Activated CD4-positive, CD25-positive, alpha-beta regulatory T cell (primary cell): ENCODE data around the gene LRRC63.
"Not testable (repeated sequence)": the region's sequence is repeated elsewhere in the genome, so short reads cannot be mapped to it uniquely, and the experiment has no call there.

Experiments used
- DNase-seq, 4 experiments: peaks; one replicate each; lab custom pipeline; 2025; lab: John Stamatoyannopoulos, UW

LRRC63 gene

DNA sequence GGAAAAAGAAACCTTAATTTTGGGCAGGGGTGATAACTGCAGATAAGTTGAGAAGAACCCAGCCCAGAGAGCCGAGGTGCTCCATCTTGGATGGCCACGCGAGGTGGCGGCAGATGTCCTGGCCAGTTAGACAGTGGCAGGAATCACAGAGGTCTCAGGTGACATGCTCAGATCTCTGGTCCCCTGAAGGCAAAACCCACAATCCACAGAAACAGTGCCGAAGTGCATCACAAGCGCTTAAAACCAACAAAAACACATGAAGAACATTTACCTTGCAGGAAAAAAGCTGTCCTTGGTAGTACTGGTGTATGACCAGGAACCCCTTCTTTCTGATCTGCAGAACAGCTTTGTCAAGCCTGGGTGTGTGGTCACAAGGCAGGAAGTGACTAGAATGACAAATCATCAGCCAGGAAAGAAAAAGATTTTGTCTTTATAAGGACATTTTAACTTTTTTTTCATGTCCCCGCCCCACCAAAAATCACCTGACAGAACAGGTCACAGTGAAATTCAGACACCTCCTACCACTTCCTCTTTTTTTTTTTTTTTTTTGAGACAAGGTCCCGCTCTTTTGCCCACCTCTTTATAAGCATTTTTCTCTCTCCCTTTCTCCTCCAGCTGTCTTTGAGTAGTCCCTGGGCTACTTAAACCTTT is 29.8 kb upstream of the LRRC63 start, which contains the start of gene LCP1:
Gene LCP1 (minus strand): TSS at position 338 of the 651 bp plus-strand sequence. CDS start 22,515 bp downstream, outside the sequence.
- peak; percentile 25 to 58 (median 49) for DNase-seq

DNA sequence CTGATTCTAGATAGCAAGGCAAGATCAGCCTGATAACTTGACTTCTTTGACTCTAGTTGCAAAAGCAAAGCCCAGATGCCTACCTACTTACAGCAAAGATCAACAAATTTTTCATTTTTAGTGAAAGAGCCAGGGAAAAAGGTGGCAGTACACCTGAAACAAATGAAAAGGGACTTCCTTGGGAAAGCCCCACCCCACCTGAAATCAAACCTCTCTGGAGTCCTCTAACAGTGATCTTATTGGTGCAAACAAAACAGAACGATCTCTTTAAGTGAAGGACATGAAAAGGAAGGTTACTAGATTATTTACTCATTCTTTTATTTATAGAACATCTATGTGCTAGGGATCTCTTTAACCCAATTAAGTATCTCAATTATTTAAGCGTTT is 29.2 kb upstream of the LRRC63 start:
- no peak for DNase-seq

DNA sequence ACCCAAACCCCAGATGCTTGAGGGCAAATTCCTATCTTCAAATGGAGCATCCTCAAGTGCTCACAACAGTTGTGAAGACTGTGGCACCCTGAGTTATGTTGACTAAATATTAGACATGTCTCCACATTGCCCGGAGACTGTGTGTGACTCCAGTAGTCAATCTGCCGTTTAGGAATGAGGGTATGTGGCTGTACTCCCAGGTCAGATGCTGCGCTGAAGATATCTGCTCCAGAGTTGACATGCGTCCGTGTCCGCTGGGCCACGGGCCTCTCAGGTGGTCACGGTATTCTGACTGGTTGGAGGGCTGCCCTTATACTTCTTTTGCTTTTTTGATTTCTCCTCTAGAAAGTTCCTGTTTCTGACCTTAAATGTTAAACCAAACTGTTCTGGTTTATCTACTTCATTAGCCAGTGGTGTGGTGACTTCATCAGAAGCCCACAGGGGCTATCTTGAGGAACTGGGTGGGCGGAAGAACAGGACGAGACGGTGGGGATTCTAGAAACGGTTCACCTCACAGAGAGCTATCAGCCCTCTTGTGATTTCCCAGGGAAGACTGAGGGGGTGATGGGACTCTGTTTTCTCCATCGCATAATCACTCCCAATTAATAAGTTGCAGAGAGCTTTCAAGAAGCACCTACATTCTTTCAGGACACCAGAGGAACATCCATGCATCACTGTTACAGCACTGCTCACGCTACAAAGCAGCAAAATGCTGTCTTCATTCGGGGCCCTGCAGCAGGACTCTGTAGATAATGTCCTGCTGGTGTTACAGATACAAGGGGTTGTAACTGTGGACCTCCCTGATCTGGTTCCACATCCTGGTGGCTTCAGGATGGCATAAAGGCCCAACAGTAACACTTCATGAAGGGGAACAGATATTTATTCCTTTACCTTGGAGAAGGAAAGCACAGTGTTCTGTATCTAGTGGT is 28.4 kb upstream of the LRRC63 start:
- DNase-seq, result no peak

DNA sequence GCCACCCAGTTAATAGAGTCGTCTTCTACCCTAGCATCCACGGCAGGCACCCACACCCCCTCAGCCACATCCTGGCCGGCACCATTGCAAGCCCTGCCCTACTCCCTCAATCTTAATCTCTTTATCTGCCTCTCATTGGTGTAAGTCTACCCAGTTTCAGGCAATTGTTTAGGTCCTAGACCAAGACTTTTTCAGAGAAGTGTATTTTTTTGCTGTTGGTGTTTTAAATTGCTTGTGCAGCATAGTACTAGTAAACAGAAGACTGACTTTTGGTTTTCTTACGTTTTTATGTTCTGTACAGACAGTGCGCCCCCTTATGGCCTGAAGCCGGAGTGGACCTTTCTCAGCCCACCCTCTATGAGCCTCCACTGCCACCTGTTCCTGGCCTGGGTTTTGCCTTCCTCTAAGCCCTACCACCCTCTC is 27.4 kb upstream of the LRRC63 start:
- peak; percentile 47 to 63 (median 54) for DNase-seq

DNA sequence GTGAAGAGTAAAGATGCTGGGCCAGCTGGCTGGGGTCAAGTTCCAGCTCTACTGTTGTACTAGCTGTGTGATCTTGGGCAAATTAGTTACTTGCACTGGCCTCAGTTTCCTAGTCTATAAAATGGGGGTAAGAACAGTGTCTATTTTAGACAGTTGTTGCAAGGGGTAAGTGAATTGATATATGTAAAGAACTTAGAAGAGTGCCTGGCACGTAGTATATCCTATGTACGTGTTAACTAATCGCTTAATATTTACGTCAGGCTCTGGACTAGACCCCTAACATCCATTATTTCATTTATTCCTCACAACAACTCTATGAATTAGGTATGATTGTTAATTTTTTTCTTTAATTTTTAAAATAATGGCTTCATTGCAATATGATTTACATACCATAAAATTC is 26.1 kb upstream of the LRRC63 start:
- DNase-seq, result no peak

DNA sequence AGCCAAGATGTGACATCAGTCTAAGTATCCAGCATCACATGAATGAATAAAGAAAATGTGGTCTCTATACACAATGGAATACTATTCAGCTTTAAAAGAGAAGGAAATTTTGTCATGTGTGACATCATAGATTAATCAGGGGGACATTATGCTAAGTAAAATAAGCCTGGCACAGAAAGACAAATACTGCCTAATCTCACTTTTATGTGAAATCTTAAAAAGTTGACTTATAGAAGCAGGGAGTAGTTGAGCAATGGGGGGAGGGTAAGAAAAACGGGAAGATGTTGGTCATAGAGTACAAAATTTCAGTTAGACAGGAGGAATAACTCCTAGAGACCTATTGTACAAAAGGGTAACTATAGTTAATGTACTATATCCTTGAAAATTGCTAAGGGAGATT is 19.3 kb upstream of the LRRC63 start:
- no peak for DNase-seq

DNA sequence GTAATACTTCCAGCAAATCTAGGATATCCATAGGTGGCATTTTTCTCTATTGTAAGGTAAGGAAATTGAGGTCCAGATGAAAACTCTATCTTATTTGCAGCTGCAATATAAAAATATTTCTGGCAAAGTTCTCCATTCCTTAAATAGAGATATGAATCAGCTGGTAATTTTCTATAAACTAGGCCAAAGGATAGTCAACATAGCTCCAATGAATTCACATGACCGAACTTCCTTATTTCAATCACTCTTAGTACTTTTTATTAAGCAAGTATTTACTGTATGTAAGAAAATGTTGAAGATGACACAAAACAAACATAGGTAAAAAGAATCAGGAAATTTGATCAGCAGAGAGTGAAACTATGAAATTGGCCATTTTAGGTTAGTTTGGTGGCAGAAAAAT is 16.7 kb upstream of the LRRC63 start:
- no peak for DNase-seq

DNA sequence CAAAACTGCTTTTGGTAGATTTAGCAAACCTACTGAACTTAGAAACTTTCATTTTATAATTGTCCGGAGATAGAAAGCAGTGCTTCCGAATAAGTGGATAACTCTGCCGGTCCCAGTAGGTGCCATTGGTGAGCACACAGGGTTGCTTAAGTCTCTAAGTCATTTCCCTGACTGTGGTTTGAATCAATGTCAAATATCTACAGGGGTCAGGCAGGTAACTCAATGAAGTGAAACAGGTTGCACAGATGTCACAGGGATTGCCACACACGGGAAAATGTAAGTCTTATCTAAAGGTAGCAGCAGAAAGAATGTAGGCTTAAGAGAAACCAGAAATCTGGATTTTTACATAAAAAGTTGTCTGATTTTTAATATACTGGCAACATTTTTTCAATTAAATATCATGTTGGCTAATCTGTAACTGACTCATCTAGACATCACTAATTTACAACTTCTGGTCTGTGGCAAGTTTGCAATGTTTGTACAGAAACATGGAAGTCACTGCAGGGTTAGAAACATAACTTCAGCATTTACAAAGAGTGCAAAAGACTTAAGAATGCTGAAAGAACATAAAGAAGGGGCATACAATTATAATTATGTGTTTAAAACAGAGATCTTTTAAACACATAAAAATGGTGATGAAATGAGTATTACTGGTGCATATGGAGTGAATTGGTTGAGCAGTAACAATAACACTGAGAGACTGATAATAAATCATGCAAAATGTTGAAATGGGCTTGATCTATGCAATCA is 14.3 kb upstream of the LRRC63 start:
- DNase-seq, result no peak

DNA sequence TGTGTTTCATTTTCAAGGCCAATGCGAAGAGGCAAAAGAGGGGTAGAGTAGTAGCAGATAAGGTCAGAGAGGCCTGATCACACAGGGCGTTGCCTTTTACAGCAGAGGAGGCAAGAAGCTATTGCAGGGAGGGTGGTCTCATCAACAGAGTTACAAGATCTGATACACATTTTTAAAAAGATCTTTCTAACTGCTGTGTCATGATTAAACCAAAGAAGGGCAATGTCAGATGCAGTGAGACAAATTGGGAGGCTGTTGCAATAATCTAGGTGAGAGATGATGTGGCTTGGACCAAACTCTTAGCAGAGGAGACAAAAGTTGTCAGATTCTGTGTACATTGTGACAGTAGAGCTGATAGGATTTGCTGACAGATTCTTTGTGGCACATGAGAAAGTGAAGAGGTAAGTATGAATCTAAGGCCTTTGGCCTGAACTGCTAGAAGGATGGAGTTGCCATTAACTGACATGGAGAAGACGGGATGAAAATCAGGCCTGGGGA is 13.0 kb upstream of the LRRC63 start:
- DNase-seq, result no peak

DNA sequence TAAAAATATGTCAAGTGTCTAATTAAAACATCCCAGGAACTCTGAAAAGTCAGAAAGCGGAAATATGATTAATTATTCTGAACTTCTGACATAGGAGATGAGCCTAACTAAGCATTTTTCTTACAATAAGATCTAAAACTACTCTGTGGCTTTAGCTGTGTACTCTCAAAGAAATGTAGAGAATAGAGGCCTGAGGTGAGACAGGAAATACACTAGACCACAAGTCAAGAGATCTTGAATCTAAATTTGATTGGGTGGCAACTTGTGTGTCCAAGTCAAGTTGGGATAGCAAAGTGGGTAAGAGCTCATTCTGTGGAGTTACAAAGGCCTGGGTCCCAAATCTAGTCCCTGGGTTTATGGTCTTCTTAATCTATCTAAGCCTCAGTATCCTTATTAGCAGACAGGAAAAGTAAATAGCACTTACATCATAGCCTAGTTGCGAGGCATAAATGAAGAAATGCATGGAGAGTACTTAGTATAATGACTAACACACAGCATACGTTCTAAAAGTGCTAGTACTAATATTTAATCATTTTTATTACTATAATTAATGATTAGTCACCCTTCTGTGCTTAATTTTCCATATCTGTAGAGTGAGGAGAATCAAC is 9.4 kb upstream of the LRRC63 start:
- DNase-seq, result no peak

DNA sequence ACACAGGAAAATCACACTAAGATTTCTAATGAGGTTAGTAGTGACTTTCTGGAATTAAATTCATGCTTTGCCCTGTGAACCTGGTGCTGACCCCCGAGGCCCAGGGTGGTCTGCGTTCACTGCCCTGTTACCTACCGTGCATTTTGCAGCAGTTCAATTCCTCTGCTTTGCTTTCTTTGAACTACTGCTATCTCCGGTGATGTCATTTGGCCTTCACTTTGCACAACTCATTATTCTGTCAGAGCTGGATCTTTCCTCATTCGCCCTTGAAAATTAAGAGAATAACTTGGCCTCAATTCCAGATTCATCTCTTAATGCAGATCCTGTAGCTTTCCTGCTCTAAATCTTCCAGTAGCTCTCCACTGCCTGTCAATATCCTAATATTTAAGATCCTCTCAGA is 8.8 kb upstream of the LRRC63 start:
- DNase-seq, result no peak

DNA sequence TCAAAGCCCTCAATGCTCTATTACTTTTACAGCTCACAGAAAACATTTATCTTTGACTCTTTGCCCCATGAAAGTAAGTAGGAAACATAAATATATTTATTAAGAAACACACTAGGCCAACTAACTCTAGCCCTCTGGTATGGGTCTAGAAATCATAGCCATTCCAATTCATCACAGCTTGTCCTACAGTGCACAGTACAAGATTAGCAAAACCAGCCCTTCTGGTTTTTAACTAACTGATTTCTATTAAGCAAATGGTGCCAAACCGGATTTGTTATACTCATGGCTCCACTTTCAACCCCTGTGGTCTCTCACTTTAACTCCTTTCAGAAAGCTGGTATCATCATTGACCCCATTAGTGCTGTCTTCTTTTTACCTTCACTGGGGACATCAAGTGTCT is 5.6 kb upstream of the LRRC63 start:
- no peak for DNase-seq

DNA sequence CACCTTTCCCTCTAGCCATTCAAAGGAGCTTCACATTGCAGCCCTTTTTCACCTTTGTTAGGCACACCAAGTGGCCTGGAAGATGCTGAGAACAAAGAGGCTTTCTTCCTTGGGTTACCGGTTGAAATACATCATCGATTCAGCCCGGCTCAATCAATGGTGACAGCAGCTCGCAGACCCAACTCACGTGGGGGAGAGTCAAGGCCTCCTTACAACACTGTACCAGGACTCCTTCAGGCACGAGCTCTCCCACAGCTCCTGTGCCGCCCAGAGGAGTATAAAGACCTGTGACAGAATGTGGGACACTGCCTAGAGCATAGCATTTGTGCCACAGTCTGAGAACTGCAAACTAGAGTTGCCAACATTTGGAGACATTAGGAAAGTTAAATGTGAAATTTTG is 3.9 kb upstream of the LRRC63 start:
- DNase-seq, result no peak

DNA sequence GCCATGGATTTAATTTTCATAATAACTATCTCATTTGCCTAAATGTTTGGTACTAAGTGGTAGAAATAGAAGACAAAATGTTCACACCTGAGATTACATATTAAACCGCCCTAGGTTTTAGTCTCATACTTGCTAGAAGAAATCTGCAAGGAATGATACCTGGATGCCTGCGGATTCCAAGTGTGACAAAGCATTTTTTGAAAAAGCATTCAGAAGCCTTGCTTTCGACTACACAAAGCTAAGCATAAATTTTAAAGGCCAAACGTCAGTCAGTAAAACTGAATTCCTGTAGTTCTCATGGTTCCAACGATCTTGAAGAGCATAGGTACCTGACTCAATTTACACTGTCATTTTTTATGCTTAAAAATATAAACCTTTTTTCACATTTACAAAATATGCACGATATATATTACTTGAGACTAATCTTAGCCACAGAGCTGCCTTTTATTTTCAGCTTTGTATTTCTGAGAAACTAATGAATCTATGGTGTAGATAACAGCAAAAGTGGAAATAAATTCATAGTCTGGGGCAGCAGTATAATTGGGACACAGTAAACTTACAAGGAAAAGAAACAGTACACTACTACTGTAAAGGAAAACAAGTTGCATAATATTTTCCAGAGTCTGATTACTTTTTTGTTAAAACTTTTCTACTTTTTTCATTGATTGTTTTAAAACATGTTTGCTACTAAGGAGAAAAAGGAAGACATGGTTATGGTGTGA is 1.2 kb upstream of the LRRC63 start:
- DNase-seq, result no peak

DNA sequence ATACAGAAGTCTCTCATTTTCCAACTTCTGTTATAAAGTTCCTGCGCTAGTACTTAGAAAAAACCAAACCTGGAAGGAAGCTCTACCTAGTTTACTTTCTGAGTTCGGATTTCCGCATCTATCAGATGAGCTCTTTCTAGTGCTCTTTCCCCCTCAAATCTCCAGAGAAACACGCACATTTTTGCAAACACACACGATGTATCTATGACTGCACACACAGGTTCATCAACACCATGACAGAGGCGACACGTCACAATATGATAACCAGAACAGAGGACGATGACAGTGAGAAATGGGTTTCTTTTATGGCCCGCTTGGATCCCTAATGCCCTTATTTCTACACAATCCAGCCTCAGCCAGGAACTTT is 629 bp upstream of the LRRC63 start:
- no peak for DNase-seq

DNA sequence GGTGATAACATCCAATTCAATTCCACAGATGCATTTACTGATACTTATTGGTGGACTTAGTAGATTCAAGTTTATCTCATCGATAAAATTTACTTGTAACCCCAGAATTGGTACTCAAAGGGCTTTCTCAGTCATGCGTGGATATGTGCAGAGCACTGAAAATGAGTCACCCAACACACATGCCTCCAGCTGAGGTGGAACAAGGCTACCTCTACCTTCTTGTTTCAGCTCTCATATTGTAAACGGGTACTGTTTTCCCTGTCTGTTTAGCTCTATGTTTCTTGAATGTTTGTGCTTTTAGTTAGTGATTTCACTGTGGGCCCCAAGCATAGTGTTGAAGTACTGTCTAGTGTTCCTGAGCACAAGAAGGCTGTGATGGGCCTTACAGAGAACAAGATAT is 1.5 kb downstream of the LRRC63 start:
- no peak for DNase-seq

DNA sequence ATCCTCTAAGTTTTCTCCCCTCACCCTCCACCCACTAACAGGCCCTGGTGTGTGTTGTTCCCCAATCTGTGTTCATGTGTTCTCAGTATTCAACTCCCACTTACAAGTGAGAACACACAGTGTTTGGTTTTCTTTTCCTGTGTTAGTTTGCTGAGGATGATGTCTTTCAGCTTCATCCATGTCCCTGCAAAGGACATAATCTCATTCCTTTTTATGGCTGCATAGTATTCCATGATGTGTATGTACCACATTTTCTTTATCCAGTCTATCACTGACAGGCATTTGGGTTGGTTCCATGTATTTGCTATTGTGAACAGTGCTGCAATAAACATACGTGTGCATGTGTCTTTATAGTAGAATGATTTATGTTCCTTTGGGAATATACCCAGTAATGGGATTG is 3.0 kb downstream of the LRRC63 start:
- not testable (repeated sequence) for DNase-seq

DNA sequence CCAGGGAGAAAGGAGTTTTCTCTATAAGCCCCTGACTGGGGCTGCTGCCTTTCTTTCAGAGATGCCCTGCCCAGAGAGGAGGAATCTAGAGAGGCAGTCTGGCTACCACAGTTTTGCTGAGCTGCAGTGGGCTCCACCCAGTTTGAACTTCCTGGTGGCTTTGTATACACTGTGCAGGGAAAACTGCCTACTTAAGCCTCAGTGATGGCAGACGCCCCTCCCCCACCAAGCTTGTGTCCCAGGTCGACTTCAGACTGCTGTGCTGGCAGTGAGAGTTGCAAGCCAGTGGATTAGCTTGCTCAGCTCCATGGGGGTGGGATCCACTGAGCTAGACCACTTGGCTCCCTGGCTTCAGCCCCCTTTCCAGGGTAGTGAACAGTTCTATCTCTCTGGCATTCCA is 8.5 kb downstream of the LRRC63 start:
- DNase-seq, result not testable (repeated sequence)

DNA sequence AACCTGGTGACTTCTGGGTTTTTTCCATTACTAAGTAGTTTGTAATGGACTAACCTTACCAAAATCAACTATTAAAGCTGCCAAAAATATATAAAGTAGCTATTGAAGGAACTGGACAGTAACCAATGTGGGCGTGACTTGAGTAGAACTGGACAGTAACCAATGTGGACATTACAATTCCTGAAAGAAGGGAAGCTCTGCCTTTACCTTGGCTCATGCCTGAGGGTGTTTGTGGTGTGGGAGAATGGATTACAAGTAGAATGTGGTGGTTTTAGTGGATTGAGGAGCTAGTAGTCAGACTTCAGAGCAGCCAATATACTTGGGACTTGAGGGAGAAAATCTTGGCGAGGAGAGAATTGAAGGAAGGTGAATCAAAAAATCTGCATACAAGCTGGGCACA is 17.5 kb downstream of the LRRC63 start:
- DNase-seq, result no peak

DNA sequence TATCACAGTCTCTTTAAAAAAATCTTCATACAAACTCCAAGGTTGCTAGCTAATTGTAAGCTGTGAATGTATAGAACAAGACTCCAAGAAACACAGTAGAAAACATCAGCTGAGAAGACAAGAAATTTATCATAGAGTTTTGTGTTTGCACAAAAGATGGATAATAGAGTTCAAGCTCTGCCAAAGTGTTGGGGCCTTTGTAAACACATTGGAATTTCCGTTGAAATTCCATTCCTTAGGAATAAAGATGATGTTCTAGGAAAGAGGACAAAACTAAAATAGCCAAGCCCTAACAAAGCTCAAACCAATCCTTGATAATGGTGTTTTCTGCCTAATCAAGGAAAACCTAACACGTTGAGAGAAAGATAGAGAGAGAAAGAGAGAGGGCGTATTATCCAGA is 20.6 kb downstream of the LRRC63 start:
- no peak for DNase-seq

DNA sequence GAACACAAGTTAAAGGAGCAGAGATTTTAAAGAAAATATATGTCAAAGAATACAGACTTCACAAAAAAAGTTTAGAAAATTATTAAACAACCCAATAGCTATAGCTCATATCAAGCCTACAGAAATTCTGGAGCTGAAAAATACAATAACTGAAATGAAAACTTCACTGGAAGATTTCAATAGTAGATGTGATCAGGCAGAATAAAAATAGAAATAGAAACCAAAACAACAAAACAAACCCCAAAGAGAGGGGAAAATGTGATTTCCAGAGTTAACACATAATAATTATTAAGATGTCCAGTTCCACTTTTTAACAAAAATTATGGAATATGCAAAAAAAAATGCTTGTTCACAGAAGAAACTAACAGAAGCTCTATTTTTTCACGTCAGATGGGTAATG is 23.6 kb downstream of the LRRC63 start:
- no peak for DNase-seq
